Liver (tissue), 9 donors: ENCODE data around the gene TANGO2. TPM values are rescaled to one million over a fixed set of nuclear protein-coding genes. Genes with fewer than 3 reads are reported as not detected.

Experiments
- DNase-seq: peaks from one replicate; pipeline ENCODE4 v3.0.0-alpha.2; 2017; ENCODE audit warnings: low spot score
- H3K27ac ChIP-seq, 2 donors: one replicate each; pipeline ENCODE4 v1.7.0; 2013; ENCODE audit warnings: inconsistent platforms in 2 of 2, low read length in 2 of 2, control low read depth in 1 of 2, low read depth in 1 of 2, mild to moderate bottlenecking in 1 of 2
- H3K27me3 ChIP-seq, 4 donors: one replicate each; pipeline versions ENCODE4 v1.6.1 to v1.7.0; 2013; ENCODE audit warnings: low read length in 3 of 4, inconsistent platforms in 1 of 4, mild to moderate bottlenecking in 1 of 4, moderate library complexity in 1 of 4; ENCODE audit not compliant: control insufficient read depth in 4 of 4, insufficient read depth in 4 of 4
- H3K36me3 ChIP-seq, 4 donors: one replicate each; pipeline versions ENCODE4 v1.6.1 to v1.7.0; 2013; ENCODE audit warnings: low read length in 3 of 4, mild to moderate bottlenecking in 3 of 4, low read depth in 1 of 4, moderate library complexity in 1 of 4; ENCODE audit not compliant: control insufficient read depth in 4 of 4, insufficient read depth in 3 of 4
- H3K4me1 ChIP-seq, 4 donors: one replicate each; pipeline versions ENCODE4 v1.6.1 to v1.7.0; 2013; ENCODE audit warnings: low read length in 3 of 4, mild to moderate bottlenecking in 3 of 4, moderate library complexity in 1 of 4; ENCODE audit not compliant: control insufficient read depth in 4 of 4, insufficient read depth in 4 of 4
- H3K4me3 ChIP-seq, 3 donors: one replicate each; pipeline versions ENCODE4 v1.6.1 to v1.7.0; 2013; ENCODE audit warnings: low read length in 3 of 3, control low read depth in 1 of 3, low read depth in 1 of 3, mild to moderate bottlenecking in 1 of 3
- H3K9ac ChIP-seq, 2 donors: one replicate each; pipeline ENCODE4 v1.7.0; 2013; ENCODE audit warnings: low read length in 2 of 2, mild to moderate bottlenecking in 2 of 2, moderate library complexity in 2 of 2, control low read depth in 1 of 2, low read depth in 1 of 2
- H3K9me3 ChIP-seq, 4 donors: one replicate each; pipeline versions ENCODE4 v1.6.1 to v1.7.0; 2013; ENCODE audit warnings: low read length in 3 of 4; ENCODE audit not compliant: control insufficient read depth in 4 of 4
- EGR1 ChIP-seq, 2 donors: IDR thresholded peaks; 2 replicates each; pipeline ENCODE4 v1.6.1; 2016 to 2018; ENCODE audit warnings: antibody characterized with exemption in 2 of 2, low read depth in 2 of 2
- FOXA1 ChIP-seq: IDR thresholded peaks from 2 replicates; pipeline ENCODE4 v1.6.1; 2016; ENCODE audit warnings: antibody characterized with exemption
- FOXA2 ChIP-seq: IDR thresholded peaks from 2 replicates; pipeline ENCODE4 v1.6.1; 2016; ENCODE audit warnings: antibody characterized with exemption
- GABPA ChIP-seq, 2 donors: IDR thresholded peaks in 1 of 2; conservative IDR thresholded peaks in 1 of 2; 2 replicates each; pipeline ENCODE4 v1.6.1; 2016; ENCODE audit warnings: antibody characterized with exemption in 2 of 2, mild to moderate bottlenecking in 1 of 2, moderate library complexity in 1 of 2
- HNF4A ChIP-seq, 2 donors: conservative IDR thresholded peaks; 2 replicates each; pipeline ENCODE4 v1.6.1; 2016; ENCODE audit warnings: antibody characterized with exemption in 2 of 2, mild to moderate bottlenecking in 2 of 2
- HNF4G ChIP-seq: IDR thresholded peaks from 2 replicates; pipeline ENCODE4 v1.6.1; 2016; ENCODE audit warnings: antibody characterized with exemption
- JUND ChIP-seq, 2 donors: IDR thresholded peaks; 2 replicates each; pipeline ENCODE4 v1.6.1; 2016; ENCODE audit warnings: antibody characterized with exemption in 2 of 2
- NR2F2 ChIP-seq: IDR thresholded peaks from 2 replicates; pipeline ENCODE4 v1.6.1; 2016; ENCODE audit warnings: antibody characterized with exemption
- RAD21 ChIP-seq, 2 donors: IDR thresholded peaks; 2 replicates each; pipeline ENCODE4 v1.6.1; 2016; ENCODE audit warnings: antibody characterized with exemption in 2 of 2, mild to moderate bottlenecking in 2 of 2
- RXRA ChIP-seq, 2 donors: IDR thresholded peaks; 2 replicates each; pipeline ENCODE4 v1.6.1; 2017 to 2018; ENCODE audit warnings: antibody characterized with exemption in 2 of 2, mild to moderate bottlenecking in 1 of 2
- SP1 ChIP-seq: IDR thresholded peaks from 2 replicates; pipeline ENCODE4 v1.6.1; 2018; ENCODE audit warnings: antibody characterized with exemption, mild to moderate bottlenecking
- TAF1 ChIP-seq: conservative IDR thresholded peaks from 2 replicates; pipeline ENCODE4 v1.6.1; 2016; ENCODE audit warnings: antibody characterized with exemption, mild to moderate bottlenecking
- YY1 ChIP-seq: IDR thresholded peaks from 2 replicates; pipeline ENCODE4 v1.6.1; 2016; ENCODE audit warnings: antibody characterized with exemption, mild to moderate bottlenecking
- WGBS: extraction: QIAGEN DNeasy Blood & Tissue Kit; methylation state at CpG from one replicate; pipeline ENCODE4 v1.1.7; 2013; 5-methylcytosine and 5-hydroxymethylcytosine counted together
- polyA plus RNA-seq, 2 donors: library from polyadenylated mRNA; stranded (reverse) in 1 of 2; unstranded in 1 of 2; fragments of 200-250 nt in 1 of 2; fragments of >200 nt in 1 of 2; fragmentation: Nextera tagmentation in 1 of 2; extraction: Ambion mirVana in 1 of 2; gene quantifications; one replicate each; pipeline versions ENCODE4 v1.2.1 to v1.2.3, GENCODE V29; 2013 to 2015
- total RNA-seq, 2 donors: library from RNA; depleted of rRNA; stranded (reverse); fragments of >200 nt; gene quantifications; one replicate each; pipeline ENCODE4 v1.2.3, GENCODE V29; 2014
- TF ChIP-seq, protein P1 (sequence below): fragments of 150-350 bp; IDR thresholded peaks from 2 replicates; pipeline ENCODE4 v1.5.1; 2017; ENCODE audit warnings: improper control_type of control experiment, low read depth, low read length; ENCODE audit not compliant: missing input control
- TF ChIP-seq, protein P2 (sequence below): IDR thresholded peaks from 2 replicates; pipeline ENCODE4 v1.6.1; 2016; ENCODE audit warnings: antibody characterized with exemption, mild to moderate bottlenecking
- TF ChIP-seq, protein P3 (sequence below): IDR thresholded peaks from 2 replicates; pipeline ENCODE4 v1.6.1; 2016; ENCODE audit warnings: antibody characterized with exemption
- TF ChIP-seq, protein P4 (sequence below): IDR thresholded peaks from 2 replicates; pipeline ENCODE4 v1.6.1; 2016; ENCODE audit warnings: antibody characterized with exemption
- TF ChIP-seq, protein P5 (sequence below): IDR thresholded peaks from 2 replicates; pipeline ENCODE4 v1.6.1; 2016; ENCODE audit warnings: antibody characterized with exemption
- donor health status: healthy.
- donor health status: healthy.
- donor health status: healthy.
- donor health status: healthy.
- donor health status: healthy.

The TANGO2 gene
- total and polyA plus RNA-seq, 4 donors = 10.8 to 153 (median 16.1) TPM

DNA sequence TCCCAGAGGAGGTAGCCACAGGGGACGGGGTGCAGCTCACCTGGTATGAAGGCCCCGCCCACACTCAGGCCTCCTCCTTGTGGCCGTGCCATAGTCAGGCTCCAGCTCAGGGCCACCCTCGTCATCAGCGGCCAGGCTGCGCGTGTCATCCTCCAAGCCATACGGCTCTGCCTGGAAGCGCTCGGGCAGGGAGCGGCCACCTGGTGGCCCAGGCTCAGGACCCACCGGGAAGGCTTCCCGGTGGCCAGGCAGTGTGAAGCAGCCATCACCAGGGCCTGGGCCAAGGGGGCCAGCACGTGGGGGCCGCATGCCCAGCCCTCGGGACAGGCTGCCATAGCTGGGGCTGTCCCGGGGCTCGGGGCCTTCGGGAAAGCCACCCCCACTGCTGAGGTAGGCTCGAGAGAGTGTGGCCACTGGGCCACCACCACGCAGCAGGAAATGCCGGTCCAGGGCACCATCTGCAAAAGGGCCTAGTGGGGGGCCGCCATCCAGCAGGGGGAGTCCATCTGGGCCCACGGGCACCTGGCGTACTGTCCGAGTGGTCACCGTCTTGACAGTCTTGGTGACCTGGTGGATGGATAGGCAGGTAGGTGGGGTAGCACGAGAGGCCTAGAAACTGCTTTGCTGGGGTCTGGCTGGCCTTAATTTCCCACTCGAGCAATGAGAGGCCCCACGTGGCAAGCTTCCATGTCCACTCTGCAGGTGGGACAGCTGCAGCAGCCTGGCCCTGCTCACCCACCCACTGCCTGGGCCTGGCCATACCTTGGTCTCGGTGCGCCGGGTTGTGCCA is 39.5 kb upstream of the TANGO2 start:
- Histone ChIP-seq H3K9me3 (no peaks in the 10 kb centered on the region), H3K27me3 (no peaks in the 10 kb centered on the region), H3K36me3 (peaks cover 0 to 35% (median 4%) of the 10 kb centered on the region in 4 donors), H3K9ac (no peak overlapping the region), H3K4me1 (peaks cover 0 to 8% (median 3%) of the 10 kb centered on the region in 4 donors), H3K4me3 (no peak overlapping the region), H3K27ac (no peak overlapping the region)
- TF ChIP-seq, protein P1, sequence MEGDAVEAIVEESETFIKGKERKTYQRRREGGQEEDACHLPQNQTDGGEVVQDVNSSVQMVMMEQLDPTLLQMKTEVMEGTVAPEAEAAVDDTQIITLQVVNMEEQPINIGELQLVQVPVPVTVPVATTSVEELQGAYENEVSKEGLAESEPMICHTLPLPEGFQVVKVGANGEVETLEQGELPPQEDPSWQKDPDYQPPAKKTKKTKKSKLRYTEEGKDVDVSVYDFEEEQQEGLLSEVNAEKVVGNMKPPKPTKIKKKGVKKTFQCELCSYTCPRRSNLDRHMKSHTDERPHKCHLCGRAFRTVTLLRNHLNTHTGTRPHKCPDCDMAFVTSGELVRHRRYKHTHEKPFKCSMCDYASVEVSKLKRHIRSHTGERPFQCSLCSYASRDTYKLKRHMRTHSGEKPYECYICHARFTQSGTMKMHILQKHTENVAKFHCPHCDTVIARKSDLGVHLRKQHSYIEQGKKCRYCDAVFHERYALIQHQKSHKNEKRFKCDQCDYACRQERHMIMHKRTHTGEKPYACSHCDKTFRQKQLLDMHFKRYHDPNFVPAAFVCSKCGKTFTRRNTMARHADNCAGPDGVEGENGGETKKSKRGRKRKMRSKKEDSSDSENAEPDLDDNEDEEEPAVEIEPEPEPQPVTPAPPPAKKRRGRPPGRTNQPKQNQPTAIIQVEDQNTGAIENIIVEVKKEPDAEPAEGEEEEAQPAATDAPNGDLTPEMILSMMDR = no peak
- TF ChIP-seq JUND (IDR thresholded peaks at IDR 0.05) (no peak), FOXA1 (no peak), HNF4G (no peak)
- WGBS = 96% methylated on average over 33 of the region's 33 CpGs
- DNase-seq = no peak

DNA sequence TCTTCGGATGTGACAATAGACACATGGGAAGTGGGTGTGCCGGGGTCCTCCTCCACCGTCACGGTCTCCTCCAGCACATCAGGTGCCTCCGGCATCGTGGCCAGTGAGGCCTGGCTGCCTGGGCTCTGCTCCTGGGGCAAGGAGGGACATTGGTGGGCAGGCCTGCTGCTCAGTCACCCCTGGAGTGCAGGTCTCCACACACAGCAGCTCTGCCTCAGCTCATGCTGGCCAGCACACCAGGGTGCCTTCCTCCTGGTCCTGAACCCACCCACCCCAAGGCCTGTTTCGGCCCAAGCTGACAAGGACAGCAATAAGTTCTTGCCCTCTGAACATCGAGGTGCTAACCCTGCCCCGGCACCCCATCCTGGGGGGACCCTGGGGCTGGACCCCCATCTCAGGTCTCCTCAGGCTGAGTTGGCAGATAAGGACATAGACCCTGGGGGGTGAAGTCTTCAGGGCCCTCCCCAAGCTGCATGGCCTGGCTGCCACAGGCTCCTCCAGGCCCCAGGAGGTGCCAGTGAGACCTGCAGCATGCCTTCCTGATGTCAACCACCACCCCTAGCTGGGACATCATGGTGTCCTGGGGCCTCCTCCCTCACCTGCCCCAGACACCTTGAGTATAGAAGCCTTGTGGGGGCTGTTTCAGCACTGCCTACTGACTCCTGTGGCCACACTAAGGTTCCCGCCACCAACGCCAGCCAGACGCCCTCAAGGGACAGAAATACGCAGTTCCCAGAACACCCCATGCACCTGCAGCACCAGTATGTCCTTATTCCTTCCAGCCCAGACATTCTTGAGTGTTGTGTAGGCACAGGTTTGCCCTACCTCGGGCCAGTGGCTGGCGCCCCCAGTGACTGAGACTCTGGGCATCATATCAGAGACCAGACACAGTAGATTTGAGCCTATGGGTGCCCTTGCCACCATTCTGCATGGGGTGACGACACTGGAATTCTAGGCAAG is 38.7 kb upstream of the TANGO2 start:
- no peak for DNase-seq
- Histone ChIP-seq H3K4me3 (no peak overlapping the region), H3K27ac (no peak overlapping the region), H3K36me3 (peaks cover 0 to 35% (median 4%) of the 10 kb centered on the region in 4 donors), H3K9ac (no peak overlapping the region), H3K4me1 (peaks cover 2 to 13% (median 6%) of the 10 kb centered on the region in 4 donors), H3K9me3 (no peaks in the 10 kb centered on the region), H3K27me3 (no peaks in the 10 kb centered on the region)
- 95% methylated on average over 16 of the region's 16 CpGs for WGBS
- TF ChIP-seq, protein P2, sequence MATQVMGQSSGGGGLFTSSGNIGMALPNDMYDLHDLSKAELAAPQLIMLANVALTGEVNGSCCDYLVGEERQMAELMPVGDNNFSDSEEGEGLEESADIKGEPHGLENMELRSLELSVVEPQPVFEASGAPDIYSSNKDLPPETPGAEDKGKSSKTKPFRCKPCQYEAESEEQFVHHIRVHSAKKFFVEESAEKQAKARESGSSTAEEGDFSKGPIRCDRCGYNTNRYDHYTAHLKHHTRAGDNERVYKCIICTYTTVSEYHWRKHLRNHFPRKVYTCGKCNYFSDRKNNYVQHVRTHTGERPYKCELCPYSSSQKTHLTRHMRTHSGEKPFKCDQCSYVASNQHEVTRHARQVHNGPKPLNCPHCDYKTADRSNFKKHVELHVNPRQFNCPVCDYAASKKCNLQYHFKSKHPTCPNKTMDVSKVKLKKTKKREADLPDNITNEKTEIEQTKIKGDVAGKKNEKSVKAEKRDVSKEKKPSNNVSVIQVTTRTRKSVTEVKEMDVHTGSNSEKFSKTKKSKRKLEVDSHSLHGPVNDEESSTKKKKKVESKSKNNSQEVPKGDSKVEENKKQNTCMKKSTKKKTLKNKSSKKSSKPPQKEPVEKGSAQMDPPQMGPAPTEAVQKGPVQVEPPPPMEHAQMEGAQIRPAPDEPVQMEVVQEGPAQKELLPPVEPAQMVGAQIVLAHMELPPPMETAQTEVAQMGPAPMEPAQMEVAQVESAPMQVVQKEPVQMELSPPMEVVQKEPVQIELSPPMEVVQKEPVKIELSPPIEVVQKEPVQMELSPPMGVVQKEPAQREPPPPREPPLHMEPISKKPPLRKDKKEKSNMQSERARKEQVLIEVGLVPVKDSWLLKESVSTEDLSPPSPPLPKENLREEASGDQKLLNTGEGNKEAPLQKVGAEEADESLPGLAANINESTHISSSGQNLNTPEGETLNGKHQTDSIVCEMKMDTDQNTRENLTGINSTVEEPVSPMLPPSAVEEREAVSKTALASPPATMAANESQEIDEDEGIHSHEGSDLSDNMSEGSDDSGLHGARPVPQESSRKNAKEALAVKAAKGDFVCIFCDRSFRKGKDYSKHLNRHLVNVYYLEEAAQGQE = no peak
- TF ChIP-seq HNF4G (no peak), FOXA2 (no peak), RAD21 (IDR thresholded peaks at IDR 0.05) (no peak), SP1 (no peak), FOXA1 (no peak), NR2F2 (no peak), YY1 (no peak), TAF1 (no peak), RXRA (IDR thresholded peaks at IDR 0.05) (no peak), HNF4A (conservative IDR thresholded peaks at IDR 0.05) (no peak), EGR1 (IDR thresholded peaks at IDR 0.05; ENCODE audit: low read depth in 2 of 2) (no peak), GABPA (IDR thresholded peaks at IDR 0.05 in 1 of 2, conservative IDR thresholded peaks at IDR 0.05 in 1 of 2) (no peak), JUND (IDR thresholded peaks at IDR 0.05) (no peak)
- TF ChIP-seq, protein P3, sequence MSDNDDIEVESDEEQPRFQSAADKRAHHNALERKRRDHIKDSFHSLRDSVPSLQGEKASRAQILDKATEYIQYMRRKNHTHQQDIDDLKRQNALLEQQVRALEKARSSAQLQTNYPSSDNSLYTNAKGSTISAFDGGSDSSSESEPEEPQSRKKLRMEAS = no peak
- TF ChIP-seq, protein P4, sequence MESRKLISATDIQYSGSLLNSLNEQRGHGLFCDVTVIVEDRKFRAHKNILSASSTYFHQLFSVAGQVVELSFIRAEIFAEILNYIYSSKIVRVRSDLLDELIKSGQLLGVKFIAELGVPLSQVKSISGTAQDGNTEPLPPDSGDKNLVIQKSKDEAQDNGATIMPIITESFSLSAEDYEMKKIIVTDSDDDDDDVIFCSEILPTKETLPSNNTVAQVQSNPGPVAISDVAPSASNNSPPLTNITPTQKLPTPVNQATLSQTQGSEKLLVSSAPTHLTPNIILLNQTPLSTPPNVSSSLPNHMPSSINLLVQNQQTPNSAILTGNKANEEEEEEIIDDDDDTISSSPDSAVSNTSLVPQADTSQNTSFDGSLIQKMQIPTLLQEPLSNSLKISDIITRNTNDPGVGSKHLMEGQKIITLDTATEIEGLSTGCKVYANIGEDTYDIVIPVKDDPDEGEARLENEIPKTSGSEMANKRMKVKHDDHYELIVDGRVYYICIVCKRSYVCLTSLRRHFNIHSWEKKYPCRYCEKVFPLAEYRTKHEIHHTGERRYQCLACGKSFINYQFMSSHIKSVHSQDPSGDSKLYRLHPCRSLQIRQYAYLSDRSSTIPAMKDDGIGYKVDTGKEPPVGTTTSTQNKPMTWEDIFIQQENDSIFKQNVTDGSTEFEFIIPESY = no peak
- TF ChIP-seq, protein P1 = no peak
- TF ChIP-seq, protein P5, sequence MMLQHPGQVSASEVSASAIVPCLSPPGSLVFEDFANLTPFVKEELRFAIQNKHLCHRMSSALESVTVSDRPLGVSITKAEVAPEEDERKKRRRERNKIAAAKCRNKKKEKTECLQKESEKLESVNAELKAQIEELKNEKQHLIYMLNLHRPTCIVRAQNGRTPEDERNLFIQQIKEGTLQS = no peak
